ENCODE results near the gene LACRT. TPM values are rescaled to one million over a fixed set of nuclear protein-coding genes. Genes with fewer than 3 reads are reported as not detected.

The LACRT gene
- total RNA-seq (not detected in 2 replicates), polyA plus RNA-seq (not detected in 2 replicates)

- H3K79me2 ChIP-seq: no peaks in the 10 kb centered on the region
- no peaks in the 10 kb centered on the region for H3K36me3 ChIP-seq (replicated peaks; ENCODE audit: insufficient read depth, low read depth)
- DNase-seq (ENCODE audit: low spot score): no peak
- no peaks in the 10 kb centered on the region for H3K4me1 ChIP-seq (ENCODE audit: insufficient read depth)
- WGBS (ENCODE audit: low lambda C conversion rate, missing lambda C conversion rate): 69% methylated on average over 2 of the region's 2 CpGs
- H2AFZ ChIP-seq: no peak within 1 kb of the TSS
- no peaks in the 10 kb centered on the region for H3K9me2 ChIP-seq (replicated peaks; ENCODE audit: insufficient read depth)
- H3K4me3 ChIP-seq: no peak within 1 kb of the TSS
- TF ChIP-seq EZH2phosphoT487 (IDR thresholded peaks at IDR 0.05; ENCODE audit: low read depth, severe bottlenecking, unreplicated experiment) (no peak), CTCF (IDR thresholded peaks at IDR 0.05; ENCODE audit: poor library complexity) (no peak), EZH2 (IDR thresholded peaks at IDR 0.05; ENCODE audit: borderline replicate concordance) (no peak)
- no peak within 1 kb of the TSS for H3K27ac ChIP-seq
- H4K20me1 ChIP-seq (ENCODE audit: insufficient read depth, poor library complexity, severe bottlenecking): no peaks in the 10 kb centered on the region
- no peak within 1 kb of the TSS for H3K4me2 ChIP-seq
- no peaks in the 10 kb centered on the region for H3K9me3 ChIP-seq (ENCODE audit: low read depth)
- H3K27me3 ChIP-seq: peaks cover 50% of the 10 kb centered on the region
Measured at GRCh38 chr12:54634795-54635194, at the start of gene LACRT. LACRT (minus strand) TSS chr12:54634895; CDS start chr12:54634841, 54 bp downstream.

- Histone ChIP-seq H2AFZ (no peak overlapping the region), H3K9me3 (ENCODE audit: low read depth) (no peaks in the 10 kb centered on the region), H4K20me1 (ENCODE audit: insufficient read depth, poor library complexity, severe bottlenecking) (no peaks in the 10 kb centered on the region), H3K36me3 (replicated peaks; ENCODE audit: insufficient read depth, low read depth) (no peaks in the 10 kb centered on the region), H3K4me2 (no peak overlapping the region), H3K27ac (no peak overlapping the region), H3K4me3 (no peak overlapping the region), H3K27me3 (peaks cover 25% of the 10 kb centered on the region), H3K9me2 (replicated peaks; ENCODE audit: insufficient read depth) (no peaks in the 10 kb centered on the region), H3K4me1 (ENCODE audit: insufficient read depth) (no peaks in the 10 kb centered on the region), H3K79me2 (no peaks in the 10 kb centered on the region)
- 39% methylated on average over 2 of the region's 2 CpGs for WGBS (ENCODE audit: low lambda C conversion rate, missing lambda C conversion rate)
- no peak for TF ChIP-seq CTCF (IDR thresholded peaks at IDR 0.05; ENCODE audit: poor library complexity)
- no peak for TF ChIP-seq EZH2 (IDR thresholded peaks at IDR 0.05; ENCODE audit: borderline replicate concordance)
- TF ChIP-seq EZH2phosphoT487 (IDR thresholded peaks at IDR 0.05; ENCODE audit: low read depth, severe bottlenecking, unreplicated experiment): no peak
- no peak for DNase-seq (ENCODE audit: low spot score)
Measured at GRCh38 chr12:54683398-54683797, 48.7 kb upstream of the LACRT start.

GRCh38 chr12:54682674-54683073 is 48.0 kb upstream of the LACRT start:
- Histone ChIP-seq H3K79me2 (no peaks in the 10 kb centered on the region), H3K27ac (no peak overlapping the region), H3K36me3 (replicated peaks; ENCODE audit: insufficient read depth, low read depth) (no peaks in the 10 kb centered on the region), H3K4me2 (no peak overlapping the region), H3K27me3 (peaks cover 25% of the 10 kb centered on the region), H3K9me2 (replicated peaks; ENCODE audit: insufficient read depth) (no peaks in the 10 kb centered on the region), H3K4me3 (no peak overlapping the region), H3K9me3 (ENCODE audit: low read depth) (no peaks in the 10 kb centered on the region), H4K20me1 (ENCODE audit: insufficient read depth, poor library complexity, severe bottlenecking) (no peaks in the 10 kb centered on the region), H3K4me1 (ENCODE audit: insufficient read depth) (no peaks in the 10 kb centered on the region), H2AFZ (no peak overlapping the region)
- WGBS (ENCODE audit: low lambda C conversion rate, missing lambda C conversion rate): 87% methylated on average over 1 of the region's 1 CpG
- no peak for DNase-seq (ENCODE audit: low spot score)
- TF ChIP-seq EZH2 (IDR thresholded peaks at IDR 0.05; ENCODE audit: borderline replicate concordance): no peak
- TF ChIP-seq CTCF (IDR thresholded peaks at IDR 0.05; ENCODE audit: poor library complexity): no peak
- TF ChIP-seq EZH2phosphoT487 (IDR thresholded peaks at IDR 0.05; ENCODE audit: low read depth, severe bottlenecking, unreplicated experiment): no peak

GRCh38 chr12:54680374-54680773 is 45.7 kb upstream of the LACRT start:
- H3K9me2 ChIP-seq (replicated peaks; ENCODE audit: insufficient read depth): no peaks in the 10 kb centered on the region
- 77% methylated on average over 3 of the region's 3 CpGs for WGBS (ENCODE audit: low lambda C conversion rate, missing lambda C conversion rate)

More at GRCh38 chr12:54680374-54680773, 45.7 kb upstream of the LACRT start:
- peak; percentile 6 for TF ChIP-seq CTCF (IDR thresholded peaks at IDR 0.05; ENCODE audit: poor library complexity)
- TF ChIP-seq EZH2phosphoT487 (IDR thresholded peaks at IDR 0.05; ENCODE audit: low read depth, severe bottlenecking, unreplicated experiment): no peak
- Histone ChIP-seq H3K27ac (no peak overlapping the region), H3K4me3 (no peak overlapping the region), H3K4me2 (no peak overlapping the region), H3K4me1 (ENCODE audit: insufficient read depth) (no peaks in the 10 kb centered on the region), H3K9me3 (ENCODE audit: low read depth) (no peaks in the 10 kb centered on the region), H3K27me3 (peaks cover 25% of the 10 kb centered on the region), H3K36me3 (replicated peaks; ENCODE audit: insufficient read depth, low read depth) (no peaks in the 10 kb centered on the region), H3K79me2 (no peaks in the 10 kb centered on the region), H2AFZ (no peak overlapping the region), H4K20me1 (ENCODE audit: insufficient read depth, poor library complexity, severe bottlenecking) (no peaks in the 10 kb centered on the region)
- no peak for DNase-seq (ENCODE audit: low spot score)
